Measurements from ENCODE around the gene CIROP.

CIROP gene

DNA sequence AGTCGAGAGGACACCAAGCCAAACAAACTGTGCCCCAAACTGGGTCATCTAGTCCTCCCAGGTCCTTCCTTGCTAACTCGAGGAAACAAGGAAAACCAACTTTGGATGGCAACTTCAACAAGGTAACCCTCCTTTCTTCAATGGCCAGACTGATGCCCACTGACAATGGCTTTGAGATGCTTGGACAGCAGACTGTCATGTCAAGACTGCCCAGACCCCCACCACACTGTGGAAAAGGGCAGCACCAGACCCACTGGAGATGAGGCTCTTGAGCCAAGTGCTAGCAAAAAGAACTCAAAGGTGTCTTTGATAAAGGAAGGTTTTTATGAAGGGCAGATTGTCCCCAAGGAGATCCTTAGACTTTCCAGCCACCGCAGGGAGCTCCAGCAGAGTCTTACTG, 38.4 kb downstream of the CIROP start:
- DNase-seq, result no peak

GRCh38 chr14:23063601-23064000, 41.2 kb downstream of the CIROP start:
- DNase-seq, result no peak

- DNase-seq, result no peak
Observed at GRCh38 chr14:23062002-23062401, 42.8 kb downstream of the CIROP start.

- no peak for DNase-seq
Observed at GRCh38 chr14:23060536-23061260, 44.1 kb downstream of the CIROP start.

- DNase-seq, result no peak
Observed at GRCh38 chr14:23058654-23059504, 45.9 kb downstream of the CIROP start.

- DNase-seq, result no peak
Observed at GRCh38 chr14:23057757-23058653, 46.8 kb downstream of the CIROP start.

- DNase-seq, result no peak
Observed at GRCh38 chr14:23056956-23057756, 47.6 kb downstream of the CIROP start, which contains the start of gene CDH24. Gene CDH24, minus strand, starts transcription at chr14:23057520. Its CDS starts 1,787 bp downstream, at chr14:23055733.

GRCh38 chr14:23056145-23056955, 48.4 kb downstream of the CIROP start:
- DNase-seq, result no peak

GRCh38 chr14:23055621-23056144, 49.1 kb downstream of the CIROP start:
- DNase-seq, result no peak

DNA sequence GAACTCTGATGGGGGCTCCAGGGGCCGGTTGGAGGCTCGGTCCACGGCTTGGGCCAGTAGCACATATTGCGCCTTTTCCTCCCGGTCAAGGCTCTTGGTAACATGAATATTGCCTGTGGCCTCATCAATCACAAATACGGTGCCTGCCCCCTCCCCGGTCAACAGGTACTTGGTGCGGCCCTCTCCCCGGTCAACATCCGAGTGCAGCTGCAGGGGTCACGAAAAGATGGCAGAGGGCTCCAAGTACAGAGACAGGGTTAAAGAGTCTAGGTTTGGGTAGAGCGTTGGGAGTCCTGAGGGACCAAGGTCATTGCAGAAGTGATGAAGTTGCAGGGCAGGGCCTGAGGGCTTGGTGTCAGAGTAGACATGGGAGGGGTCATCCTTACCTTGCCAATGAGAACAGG, 49.6 kb downstream of the CIROP start:
- DNase-seq, result no peak

- DNase-seq, result no peak
Observed at GRCh38 chr14:23054000-23054811, 50.6 kb downstream of the CIROP start.

DNA sequence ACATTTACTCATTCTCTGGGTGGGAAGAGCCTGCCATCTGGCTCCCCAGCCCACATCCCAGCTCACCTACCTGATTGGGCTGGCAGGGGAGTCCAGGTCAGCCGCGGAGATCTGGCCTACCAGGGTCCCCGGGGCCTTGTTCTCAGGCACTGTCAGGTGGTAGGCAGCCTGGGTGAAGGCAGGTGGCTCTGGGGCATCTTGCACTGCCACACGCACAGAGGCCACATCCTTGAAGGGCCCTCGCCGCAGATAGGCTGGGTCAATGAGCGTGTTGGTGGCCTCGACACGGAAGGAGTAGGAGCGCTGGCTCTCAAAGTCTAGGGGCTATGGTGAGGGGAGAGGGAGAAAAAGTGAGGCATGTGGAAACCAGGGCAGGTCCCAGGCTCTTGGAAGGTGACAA, 51.4 kb downstream of the CIROP start:
- DNase-seq, result no peak

- DNase-seq, result no peak
Observed at GRCh38 chr14:23052671-23053070, 52.1 kb downstream of the CIROP start.

DNA sequence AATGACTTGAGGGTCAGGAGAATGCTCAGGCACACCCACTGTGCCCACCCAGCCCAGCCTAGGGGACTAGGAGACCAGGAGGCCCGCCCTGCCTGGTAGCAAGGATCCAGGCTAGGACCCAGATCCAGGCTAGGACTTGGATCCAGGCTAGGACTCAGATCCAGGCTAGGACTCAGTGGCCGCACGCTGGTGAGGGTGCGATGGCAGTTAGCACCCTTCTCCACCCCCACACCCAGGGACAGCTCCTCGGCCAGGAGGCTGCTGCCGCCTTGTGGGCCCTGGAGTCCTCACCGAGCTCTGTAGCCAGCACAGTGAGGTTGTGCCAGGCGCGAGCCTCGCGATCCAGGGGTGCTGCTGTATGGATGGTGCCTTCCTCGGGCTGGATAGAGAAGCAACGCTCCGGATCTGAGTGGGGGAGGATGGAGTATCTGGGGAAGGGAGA, 52.6 kb downstream of the CIROP start:
- no peak for DNase-seq

DNA sequence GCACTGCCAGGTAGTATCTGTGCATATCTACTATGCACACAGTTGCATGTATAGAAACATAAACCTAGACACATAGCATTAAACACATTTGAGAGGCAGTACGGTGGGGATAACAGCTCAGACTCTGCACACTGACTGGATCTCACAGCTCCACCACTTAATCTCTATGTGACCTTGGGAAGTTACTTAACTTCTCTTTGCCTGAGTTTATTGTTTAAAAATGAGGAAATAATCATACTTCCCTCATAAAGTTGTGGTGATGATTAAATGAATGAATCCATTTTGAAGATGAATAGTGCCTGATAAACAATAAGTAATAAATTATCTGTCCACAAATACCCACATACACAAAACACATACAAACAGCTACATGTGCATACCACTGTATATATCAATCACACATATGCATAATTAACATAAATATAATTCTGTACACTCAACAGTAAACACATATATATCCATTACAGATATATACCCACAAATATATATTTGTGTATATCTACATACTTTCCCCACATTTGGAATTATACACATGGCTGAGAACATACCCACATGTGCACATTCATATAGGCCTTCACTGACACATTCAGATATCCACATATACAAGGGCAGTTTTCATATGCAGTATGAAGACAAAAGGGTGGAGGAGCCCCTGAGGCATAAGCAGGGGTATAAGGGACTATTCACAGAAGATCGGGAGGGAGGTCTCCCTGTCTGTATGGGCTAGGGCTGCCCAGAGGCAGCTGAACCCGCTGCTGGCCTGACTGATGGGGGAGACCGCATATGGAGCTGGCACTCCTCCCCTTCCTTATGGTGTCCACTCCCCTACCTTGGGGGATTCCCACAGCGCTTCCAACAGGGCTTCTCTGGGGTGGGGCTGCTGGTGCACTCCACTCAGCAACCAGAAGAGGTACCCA, 53.4 kb downstream of the CIROP start:
- no peak for DNase-seq
